GM18507 (cell line): ENCODE results near the gene MYO16.

ENCODE experiments used
- DNase-seq: peaks from one replicate; pipeline ENCODE4 v3.0.0; 2011; ENCODE audit warnings: low read depth; ENCODE audit not compliant: insufficient read length; ENCODE audit errors: extremely low spot score
- FAIRE-seq: peaks from 2 replicates; lab custom pipeline; 2011; peaks lifted over from hg19 to GRCh38; lab: Jason Lieb, UNC

Gene MYO16

DNA sequence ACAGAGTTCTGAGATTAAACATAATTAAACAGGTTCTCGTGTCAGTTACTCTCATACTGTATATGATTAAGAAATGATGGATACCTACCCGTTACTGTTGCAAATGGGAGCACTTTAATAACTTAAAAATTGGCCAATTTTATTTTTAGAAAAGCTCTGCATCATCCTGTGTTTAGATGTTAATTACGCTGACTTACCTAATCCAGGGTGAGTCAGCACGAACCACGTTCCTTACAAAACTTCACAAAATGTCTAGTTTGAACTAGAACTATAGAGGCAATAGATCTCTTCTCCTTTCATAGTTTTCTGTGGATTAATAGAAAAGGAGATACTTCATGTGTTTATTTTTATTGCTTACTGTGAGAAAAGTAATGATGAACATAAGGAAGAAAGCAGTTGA lies 363.9 kb downstream of the MYO16 start:
- FAIRE-seq: no peak

DNA sequence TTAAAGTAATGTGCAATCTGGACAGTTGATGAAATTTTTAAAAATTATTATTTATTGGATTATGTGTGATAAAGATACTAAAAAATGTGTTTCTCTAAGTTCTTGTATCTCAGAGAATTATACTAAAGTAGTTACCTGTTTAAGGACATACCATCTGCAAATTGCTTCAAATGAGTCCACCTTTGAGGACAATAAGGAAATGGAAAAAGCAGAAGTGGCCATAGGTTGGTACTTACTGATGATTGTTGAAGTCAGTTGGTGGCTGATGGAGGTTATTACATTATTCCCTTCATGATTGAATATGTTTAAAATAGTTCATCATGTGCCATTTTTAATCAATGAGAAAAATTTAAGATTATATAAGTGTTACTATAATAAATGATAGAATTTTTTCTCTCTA lies 367.0 kb downstream of the MYO16 start:
- FAIRE-seq: no peak
- DNase-seq: no peak

More for the DNA sequence above, 363.9 kb downstream of the MYO16 start:
- DNase-seq: no peak

DNA sequence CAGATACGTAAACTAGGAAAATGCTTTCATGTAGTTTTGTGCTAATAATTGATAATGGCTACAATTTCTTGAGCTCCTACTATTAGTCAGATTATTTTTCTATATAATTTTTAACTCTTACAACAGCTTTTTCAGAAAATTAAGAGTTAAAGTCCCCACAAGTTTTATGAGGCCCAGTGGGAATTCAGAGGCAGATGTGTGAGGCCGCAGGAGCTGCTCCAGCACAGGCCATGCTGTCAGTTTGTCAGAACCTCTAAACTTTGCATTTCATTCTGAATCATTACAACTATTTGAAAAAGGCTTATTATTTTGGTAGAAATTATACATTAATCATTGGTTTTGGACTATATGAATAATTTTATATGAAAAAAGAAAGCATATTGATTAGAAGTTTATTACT lies 370.8 kb downstream of the MYO16 start:
- FAIRE-seq (no peak), DNase-seq (no peak)

DNA sequence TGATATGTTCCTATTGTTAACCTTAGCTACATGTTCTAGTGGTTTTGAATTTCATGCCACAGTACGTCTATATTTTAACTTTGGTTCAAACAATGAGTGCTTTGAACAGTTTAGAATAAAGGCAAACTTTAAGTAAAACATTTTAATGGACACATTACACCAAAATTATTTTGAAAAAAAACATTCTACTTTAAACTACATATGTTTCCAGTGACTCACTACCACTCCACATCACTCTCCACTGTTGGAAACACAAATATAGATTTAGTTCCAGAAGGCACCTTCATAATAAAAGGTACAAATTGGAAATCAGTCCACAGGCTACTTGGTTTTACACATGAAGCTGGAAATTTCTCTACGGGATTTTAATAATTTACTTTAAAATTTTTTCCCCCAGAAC lies 373.5 kb downstream of the MYO16 start:
- no peak for FAIRE-seq

DNA sequence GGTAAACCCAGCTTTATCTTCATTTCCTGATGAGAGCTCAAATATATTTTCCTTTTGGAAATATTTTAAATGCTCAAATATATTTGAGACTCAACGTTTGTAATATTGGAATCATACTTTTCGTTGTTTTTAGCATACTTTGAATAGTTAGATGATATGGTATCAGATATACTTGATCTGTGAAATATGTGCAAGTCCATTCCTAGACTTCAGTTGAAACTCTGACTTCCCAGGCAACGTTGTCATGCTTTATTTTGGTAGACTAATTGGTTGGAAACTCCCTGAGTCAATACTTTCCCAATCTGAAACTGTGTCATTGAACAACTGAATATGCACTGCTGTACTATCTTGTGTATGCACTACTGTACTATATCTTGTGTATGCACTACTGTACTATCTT lies 378.5 kb downstream of the MYO16 start:
- FAIRE-seq (no peak), DNase-seq (no peak)

More for the DNA sequence above, 373.5 kb downstream of the MYO16 start:
- no peak for DNase-seq

DNA sequence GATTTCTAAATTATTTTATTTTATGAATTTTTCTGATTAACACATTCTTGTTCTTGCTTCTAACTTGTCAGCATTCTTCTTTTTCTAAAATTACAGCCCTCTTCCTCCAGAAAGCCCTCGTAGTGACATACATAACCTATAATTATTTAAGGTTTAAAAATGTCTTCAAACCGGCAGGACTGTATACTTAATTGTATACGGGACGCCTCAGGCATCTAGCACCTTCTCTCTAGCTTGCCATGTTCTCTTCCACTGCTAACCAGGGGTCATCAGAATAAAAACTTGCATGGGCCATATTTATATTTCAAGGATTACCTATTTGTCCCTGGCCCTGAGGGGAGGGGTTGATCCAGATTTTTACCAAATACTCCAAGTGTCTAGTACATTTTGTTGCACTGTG lies 380.3 kb downstream of the MYO16 start:
- FAIRE-seq (no peak), DNase-seq (no peak)

DNA sequence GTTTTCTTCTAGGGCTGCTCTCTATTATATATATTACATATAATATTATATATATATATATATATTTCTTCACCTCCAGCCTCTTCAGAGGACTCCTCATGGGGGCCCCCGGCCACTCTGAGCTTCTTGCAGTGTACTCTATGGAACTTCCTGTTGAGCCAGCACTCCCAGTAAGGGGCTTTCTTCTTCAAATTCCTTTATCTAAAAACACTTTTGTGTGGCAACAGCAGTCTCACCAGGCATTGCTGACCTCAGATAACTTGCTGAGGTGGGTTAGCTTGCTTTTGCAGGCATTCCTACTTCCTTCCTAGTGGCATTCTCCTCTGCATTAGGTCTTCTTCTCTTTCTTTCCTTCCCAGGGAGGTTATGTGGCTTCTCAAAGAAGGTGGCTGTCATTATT lies 381.5 kb downstream of the MYO16 start:
- FAIRE-seq (no peak), DNase-seq (no peak)

DNA sequence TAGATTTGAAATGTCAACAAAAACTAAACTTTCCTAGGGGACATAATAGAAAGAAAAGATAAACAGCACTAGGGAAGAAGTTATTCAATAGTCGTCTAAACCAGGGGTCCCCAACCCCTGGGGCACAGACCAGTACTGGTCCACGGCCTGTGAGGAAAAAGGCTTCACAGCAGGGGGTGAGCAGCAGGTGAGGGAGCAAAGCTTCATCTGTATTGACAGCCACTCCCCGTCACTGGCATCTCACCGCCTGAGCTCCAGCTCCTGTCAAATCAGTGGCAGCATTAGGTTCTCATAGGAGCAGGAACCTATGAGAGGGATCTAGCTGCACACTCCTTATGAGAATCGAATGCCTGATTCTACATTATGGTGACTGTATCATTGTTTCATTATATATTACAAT lies 382.7 kb downstream of the MYO16 start:
- DNase-seq (no peak), FAIRE-seq (no peak)

DNA sequence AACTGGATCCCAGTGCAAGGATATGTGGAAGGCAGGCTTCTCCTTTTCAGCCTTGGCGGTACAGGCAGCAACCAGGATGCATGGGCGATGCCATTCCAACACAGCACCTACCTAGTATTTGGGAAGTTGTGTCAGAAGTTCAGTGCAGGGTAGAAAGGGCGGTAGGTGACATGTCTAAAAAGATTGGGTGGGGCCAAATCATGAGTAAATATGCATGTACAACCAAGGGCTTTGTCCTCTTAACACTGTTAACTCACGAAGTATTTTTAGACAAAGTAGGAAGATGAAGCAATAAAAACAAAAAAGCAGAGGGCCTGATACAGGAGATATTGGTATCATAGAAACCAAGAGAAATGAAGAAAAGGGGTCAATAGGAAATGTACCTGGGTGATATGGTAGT lies 392.1 kb downstream of the MYO16 start:
- FAIRE-seq: no peak

DNA sequence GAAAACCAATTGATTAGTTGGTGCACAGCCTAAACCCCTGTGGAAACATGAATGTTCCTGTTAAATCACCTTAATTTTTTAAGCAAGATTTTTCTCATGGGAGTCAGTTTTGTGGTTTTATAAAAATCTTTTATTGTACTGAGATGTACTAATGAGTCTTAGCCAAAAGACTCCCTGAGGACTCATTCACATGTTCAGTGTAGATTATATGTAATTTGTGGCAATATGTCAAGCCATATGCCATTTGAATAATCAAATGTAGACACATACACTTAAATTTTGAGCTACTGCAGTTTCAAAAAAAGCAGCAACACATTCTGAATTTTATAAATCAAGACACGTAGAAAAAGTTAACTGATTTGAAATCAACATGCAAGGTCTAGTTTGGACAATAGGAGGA lies 395.2 kb downstream of the MYO16 start:
- FAIRE-seq: no peak
- DNase-seq: no peak

More for the DNA sequence above, 392.1 kb downstream of the MYO16 start:
- no peak for DNase-seq

DNA sequence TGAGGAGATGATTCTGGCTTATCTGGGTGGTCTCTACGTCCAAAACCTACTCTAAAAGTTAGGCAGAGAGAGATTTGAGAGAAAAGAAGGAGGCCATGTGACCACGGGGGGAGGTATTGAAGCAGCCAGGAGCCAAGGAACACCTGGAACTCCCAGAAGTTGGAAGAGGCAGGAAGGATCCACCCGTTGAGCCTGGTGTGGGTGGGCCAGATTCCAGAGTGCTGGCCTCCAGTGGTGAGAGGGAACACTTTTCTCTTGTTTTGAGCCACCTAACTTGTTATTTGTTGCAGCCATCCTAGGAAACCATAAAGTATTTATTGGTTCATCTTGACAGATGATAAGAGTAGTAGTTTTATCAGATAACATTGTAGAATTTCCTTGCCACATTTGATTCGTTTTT lies 396.9 kb downstream of the MYO16 start:
- FAIRE-seq: no peak
- no peak for DNase-seq

DNA sequence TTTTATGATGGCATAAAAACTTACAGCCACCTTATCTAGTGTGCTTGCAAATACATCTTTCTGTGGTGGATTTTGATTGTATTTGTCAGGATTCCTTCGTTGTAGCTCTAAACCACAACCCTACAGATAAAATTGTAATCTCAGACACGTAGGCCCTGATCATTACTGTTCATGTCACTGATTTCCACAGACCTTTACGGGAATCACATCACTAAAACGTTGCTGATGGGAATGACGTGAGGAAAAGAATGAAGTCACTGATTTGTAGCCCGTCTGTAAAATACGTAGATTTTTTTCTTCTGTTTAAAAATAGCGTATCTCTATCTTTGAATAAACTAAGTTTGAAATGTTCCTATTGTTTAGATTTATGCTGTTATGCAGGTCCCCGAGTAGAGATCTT lies 399.2 kb downstream of the MYO16 start:
- FAIRE-seq (no peak), DNase-seq (no peak)

DNA sequence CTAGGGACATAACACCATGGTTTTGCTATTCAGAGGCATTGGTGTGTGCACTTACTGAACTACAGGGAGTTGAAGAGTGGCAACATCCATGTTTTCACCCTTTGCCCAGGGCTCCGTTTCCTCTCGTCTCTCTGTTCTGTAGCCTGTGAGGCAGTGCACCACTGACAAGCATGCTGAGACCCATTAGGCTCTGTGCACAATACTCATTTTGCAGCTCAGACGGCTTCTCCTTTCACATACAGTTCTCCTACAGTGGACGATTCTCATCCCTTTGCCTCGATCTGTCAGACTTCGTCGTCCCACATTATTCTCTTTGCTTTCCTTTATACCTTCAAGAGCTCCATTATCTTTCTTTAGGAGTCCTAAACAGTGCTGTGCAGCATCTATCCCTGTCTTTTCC lies 403.7 kb downstream of the MYO16 start:
- DNase-seq: no peak

DNA sequence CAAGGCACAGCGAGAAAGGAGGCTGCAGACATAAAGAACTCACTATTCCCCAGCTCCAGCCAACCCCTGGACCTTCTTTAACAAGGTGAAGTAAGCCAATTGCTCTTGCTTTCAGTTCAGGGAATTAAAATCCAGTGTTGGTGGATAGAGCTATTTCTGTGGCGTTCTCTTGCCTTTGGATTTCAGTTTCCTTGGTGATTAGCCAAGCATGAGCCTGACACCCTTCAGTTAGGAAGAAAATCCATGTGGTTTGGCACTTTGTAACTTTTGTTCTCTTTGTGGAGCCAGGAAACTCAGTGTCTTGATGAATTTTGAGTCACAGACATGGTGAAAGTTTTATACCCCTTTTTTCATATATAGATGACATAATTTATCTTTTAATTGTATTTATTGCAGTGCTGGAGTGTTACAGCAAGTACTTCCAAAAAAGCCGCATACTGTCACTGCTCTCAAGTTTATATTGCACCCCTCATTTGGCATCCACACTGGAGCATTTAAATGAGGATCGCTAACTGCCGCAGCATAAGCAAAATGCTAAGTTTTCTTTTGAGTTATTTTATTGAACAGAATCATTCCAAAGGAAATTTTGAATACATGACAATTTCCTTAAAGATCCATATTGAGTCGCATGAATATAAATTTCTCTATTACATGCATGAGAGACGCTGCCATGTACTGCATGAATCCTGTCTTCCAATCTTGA lies 406.8 kb downstream of the MYO16 start:
- DNase-seq: no peak
- no peak for FAIRE-seq

More for the DNA sequence above, 403.7 kb downstream of the MYO16 start:
- no peak for FAIRE-seq

DNA sequence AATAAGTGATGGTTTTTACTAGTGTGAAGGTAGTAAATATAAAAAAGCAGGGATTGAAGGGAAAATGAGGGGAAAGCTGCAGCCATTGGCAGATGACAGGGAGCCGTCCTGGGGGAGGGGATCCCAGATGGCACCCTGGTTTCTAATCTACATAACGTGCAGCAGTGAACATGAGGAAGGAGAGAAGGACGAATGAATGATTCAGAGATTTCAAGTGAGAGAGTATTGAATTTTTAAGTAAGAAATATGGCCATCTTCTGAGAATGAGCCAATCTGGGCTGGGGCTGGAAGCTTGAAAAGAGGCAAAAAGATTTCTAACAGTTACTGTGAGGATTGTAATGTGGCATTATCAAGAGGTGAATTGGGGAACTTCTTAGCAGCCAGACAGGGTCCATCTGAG lies 414.2 kb downstream of the MYO16 start:
- DNase-seq: no peak
- FAIRE-seq: no peak

DNA sequence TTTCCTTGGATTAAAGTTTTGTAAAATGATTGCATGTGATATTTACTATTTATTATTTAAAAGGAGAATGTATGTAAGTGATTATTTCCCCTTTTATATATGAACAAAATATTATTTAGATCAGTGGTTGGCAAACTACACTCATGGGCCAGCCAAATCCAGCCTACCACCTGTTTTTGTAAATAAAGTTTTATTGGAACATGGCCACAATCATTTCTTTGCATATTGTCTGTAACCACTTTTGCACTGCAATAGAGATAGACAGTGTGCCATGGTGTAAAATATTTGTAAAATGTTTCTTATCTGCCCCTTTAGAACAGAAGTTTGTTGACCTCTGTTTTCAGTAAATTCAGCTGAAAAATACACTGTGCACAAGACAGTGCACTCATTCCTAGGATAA lies 426.4 kb downstream of the MYO16 start:
- FAIRE-seq (no peak), DNase-seq (no peak)

DNA sequence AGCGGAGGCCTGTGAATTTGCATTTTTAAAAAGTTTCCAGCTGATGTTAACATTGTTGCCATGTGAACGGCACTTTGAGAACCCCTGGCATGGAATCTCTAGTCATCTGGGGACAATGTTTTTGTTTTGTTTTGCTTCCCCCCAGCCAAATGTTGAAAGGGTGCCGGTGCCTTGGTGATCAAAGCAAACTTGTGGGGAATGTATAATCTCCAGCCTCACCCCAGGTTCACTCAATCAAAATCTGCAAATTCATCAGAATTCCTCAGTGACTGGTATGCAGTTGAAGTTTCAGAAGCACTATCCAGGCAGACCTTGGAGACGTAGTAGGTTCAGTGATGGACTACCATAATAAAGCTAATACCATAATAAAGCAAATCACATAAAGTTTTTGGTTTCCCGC lies 428.7 kb downstream of the MYO16 start:
- DNase-seq (no peak), FAIRE-seq (no peak)

DNA sequence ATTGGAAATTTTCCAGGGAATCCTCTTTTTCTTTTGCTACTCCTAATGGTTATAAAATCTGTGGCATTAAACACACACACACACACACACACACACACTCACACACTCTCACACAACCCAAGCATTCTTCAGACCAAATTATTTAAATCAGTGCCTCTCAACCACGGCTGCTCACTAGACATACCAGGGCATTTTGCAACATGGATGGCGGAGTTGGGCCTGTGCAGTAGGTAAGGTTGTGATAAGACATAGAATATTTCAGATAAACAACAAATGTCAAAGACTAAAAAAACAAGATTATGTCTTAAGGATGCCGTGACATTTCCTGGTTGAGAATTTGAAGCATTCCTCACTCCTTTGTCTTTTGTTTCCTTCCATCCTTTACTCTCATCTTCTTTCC lies 443.1 kb downstream of the MYO16 start:
- DNase-seq: no peak
- no peak for FAIRE-seq

DNA sequence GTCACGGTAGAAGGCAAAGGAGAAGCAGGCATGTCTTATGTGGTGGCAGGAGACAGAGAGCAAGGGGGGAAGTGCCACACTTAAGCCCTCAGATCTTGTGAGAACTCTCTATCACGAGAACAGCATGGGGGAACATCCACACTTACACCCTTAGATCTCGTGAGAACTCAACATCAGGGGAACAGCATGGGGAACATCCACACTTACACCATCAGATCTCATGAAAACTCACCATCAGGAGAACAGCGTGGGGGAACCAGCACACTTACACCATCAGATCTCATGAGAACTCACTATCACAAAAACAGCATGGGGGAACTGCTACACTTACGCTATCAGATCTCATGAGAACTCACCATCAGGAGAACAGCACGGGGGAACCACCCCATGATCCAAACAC lies 445.0 kb downstream of the MYO16 start:
- FAIRE-seq (no peak), DNase-seq (no peak)

DNA sequence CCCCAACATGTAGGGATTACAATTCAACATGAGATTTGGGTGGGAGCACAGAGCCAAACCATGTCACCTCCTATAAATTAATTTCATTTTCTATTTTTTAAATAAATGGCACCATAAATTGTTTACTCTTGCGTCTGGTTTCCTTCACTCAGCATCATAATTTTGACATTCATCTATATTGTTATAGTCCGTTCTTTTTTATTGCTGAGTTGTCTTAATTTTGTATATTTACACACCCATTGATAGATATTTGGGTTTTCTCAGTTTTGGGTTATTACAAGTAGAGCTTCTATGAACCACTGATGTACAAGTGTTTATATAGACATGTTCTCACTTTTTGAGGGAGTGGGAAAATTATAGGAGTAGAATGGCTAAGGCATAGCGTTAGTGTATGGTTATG lies 445.4 kb downstream of the MYO16 start:
- no peak for DNase-seq
- no peak for FAIRE-seq

DNA sequence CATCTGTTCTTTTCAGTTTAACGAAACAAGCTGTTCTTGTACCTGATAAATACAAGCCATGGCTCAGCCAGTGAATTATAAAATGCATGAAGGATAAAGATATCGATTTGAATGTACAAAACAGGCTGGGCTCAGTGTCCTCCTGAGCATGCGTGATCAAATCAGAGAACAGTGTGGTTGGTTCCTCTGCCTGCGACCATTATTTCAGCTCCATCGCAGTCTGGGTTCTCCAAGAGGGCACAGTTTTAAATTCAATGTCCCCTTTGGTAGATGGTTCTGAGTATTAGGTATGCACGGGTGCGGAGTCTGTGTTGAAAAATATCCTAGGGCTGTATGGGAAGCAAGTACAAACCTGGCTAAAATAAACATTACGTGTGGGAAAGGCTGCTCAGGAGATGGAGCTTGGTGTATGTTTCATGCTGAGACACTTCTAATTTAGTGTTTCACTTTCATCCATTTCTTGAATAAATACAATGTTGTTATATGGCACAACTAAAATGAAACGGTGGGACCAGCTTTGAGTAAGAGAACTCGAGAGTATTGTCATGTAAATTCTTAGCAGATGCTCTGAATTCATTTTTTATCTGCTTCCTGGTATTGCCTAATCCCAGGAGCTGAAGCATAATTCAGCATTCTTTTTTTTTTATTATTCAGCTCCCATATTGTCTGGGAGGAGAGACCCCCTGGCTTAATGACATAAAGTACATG lies 458.7 kb downstream of the MYO16 start:
- DNase-seq (no peak), FAIRE-seq (no peak)

DNA sequence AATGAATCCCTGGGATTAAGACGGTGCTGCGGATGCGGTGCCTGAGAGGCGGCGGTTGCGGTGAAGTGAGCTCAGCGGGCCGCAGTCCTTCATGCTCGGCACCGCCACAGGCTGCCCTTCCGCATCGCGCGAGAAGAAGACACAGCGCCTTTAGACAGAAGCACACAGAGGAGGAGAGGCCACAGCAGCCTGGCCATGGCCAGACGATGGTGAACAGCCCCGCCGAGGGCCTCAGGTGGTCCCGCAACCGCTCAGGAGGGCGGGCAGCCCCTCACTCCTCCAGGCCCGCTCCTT lies 459.2 kb downstream of the MYO16 start:
- FAIRE-seq: no peak

More for the DNA sequence above, 459.2 kb downstream of the MYO16 start:
- DNase-seq: no peak
